PC-9 (cell line): ENCODE data around the gene KAT7.

ENCODE experiments used
- CTCF ChIP-seq: fragments of 200-600 bp; sonication (generic); conservative IDR thresholded peaks from 2 replicates; pipeline ENCODE4 v1.6.1; 2017; ENCODE audit warnings: mixed run types, antibody characterized with exemption, mild to moderate bottlenecking, moderate library complexity
- EZH2 ChIP-seq: fragments of 200-600 bp; sonication (generic); IDR thresholded peaks from 2 replicates; pipeline ENCODE4 v1.8.0; 2017; ENCODE audit warnings: antibody characterized with exemption, low read depth

GRCh38 chr17:49745175-49746139 is 43.0 kb upstream of the KAT7 start:
- TF ChIP-seq CTCF = no peak
- no peak for TF ChIP-seq EZH2
